Right hindlimb (tissue), 1 donor: ENCODE measurements around the gene SLC66A3.
"Not testable (repeated sequence)": the region's sequence is repeated elsewhere in the genome, so short reads cannot be mapped to it uniquely, and the experiment has no call there.

ENCODE experiments used
- DNase-seq: peaks from one replicate; pipeline ENCODE4 v3.0.0-alpha.2; 2018

SLC66A3 gene

DNA sequence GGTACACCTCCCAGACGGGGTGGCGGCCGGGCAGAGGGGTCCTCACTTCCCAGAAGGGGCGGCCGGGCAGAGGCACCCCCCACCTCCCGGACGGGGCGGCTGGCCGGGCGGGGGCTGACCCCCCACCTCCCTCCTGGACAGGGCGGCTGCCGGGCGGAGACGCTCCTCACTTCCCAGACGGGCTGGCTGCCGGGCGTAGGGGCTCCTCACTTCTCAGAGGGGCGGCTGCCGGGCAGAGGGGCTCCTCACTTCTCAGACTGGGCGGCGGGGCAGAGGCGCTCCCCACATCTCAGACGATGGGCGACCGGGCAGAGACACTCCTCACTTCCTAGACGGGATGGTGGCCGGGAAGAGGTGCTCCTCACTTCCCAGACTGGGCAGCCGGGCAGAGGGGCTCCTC is 9.8 kb downstream of the SLC66A3 start:
- DNase-seq: not testable (repeated sequence)

DNA sequence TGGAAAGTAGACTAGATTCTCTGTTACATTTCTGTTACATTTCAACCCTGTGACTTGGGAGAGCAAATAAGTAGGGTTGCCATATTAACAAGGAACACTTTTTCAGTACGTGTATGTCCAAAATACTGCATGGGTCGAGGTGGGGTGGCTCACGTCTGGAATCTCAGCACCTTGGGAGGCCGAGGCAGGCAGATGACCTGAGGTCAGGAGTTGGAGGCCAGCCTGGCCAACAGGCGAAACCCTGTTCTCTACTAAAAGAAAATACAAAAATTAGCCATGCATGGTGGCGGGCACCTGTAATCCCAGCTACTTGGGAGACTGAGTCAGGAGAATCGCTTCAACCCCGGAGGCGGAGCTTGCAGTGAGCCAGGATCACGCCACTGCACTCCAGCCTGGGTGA is 11.2 kb downstream of the SLC66A3 start:
- no peak for DNase-seq

DNA sequence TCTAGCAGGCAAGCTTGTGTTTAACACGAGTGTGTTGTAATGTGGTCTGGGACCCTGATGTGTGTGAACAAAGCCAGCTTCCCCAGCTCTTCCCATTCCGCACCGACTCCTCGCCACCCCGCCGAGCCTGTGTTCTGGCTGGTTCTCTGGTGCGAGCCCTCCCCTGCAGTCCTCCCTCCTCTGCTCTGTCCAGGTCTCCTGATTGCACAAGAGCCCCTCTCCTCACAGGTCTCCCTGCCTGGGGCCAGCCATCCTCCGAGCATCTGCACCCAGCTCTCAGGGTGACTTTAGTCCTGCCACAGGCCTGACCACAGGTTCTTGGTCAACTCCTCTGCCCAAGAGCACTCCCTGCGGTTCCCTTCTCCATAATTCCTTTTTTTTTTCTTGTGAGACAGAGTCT is 13.2 kb downstream of the SLC66A3 start:
- no peak for DNase-seq

DNA sequence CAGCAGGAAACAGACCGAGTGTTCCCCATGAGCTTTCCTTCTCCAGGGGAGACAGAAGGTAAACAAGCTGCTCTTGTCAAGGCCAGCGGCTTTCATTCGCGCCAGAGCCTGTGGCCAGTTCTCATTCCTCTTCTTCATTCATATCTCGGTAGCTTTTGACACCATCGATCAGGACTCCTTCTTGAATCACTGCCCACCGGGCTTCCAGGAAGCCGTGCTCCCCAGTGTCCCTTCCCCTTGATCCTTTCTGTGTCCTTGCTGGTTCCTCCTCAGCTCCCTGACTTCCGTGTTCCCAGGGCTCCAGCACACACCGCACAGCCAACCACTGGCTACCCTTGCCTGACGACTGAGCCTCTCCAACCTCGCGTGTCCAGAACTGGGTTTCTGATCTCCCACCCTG is 14.1 kb downstream of the SLC66A3 start:
- no peak for DNase-seq

DNA sequence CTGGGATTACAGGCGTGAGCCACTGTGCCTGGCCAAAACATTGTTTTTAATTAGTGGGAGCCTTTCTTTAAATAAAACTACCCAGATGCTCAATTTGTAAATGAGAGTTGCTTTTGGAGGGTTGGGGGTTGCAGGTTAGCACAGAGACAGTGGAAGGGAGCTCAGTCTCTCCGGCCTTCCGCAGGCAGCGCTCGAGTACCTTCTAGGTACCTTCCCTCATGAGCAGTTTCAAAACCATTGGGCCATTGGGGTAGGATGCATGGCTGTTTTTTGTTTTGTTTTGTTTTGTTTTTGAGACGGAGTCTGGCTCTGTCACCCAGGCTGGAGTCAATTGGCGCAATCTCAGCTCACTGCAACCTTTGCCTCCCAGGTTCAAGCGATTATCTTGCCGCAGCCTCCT is 19.0 kb downstream of the SLC66A3 start:
- no peak for DNase-seq

DNA sequence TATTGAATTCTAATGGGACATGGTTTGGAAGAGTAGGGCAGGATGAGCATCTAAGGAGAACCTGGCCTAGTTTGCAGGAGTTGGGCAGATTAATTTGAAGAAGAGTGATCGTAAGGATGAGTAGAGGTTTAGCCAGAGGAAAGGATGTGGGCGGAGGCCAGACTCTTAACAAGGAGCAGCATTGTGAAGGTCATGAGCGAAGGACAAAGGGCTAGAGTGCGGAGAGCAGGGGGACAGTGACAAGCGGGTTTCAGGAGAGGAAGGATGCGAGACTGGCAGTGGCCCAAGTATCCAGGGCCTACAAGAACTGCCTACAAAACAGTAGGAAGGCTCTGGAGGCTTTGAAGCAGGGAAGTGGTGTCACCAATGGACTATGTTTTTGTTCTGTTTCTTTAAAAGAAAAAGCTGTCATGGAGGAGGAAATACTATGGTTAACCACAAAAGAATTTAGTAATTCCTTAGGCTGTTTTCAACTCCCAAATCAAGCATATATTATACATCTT is 20.1 kb downstream of the SLC66A3 start:
- peak; percentile 30 for DNase-seq

DNA sequence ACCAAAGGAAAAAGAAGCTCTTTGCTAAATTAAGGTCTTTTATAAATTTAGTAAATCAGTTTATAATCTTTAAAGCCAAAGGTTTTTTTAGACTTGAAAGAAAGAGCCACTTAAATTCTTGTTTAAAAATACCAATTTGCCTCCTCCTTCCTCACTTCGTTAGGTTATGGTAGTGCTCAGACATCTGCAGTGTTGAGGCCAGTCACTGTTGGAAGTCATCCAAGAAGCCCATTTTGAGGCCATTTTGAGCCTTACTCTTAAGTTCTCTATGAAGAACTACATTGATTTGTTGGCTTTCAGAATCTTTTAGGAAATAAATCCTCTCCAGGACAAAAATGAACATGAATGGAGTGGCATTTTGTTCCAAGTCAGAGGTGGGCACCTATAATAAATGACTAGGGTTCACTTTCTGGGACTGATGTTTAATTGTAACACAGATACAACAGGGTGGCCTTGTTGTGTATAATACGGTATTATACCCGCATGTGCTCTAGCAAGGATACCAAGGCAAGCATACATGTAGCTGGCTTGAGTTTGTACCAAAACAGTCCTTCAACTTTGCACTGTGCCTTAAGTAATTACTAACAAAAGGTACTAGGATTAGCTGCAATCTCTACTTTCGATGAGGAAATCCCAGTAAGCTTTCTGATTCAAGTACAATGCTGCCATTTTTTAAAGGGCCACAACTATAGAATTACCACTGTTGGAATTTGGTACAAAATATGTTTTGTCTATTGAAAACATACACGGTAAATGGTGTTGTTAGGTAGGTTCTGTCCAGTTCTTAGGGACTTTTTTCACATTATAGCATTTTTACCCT is 22.8 kb downstream of the SLC66A3 start:
- no peak for DNase-seq

DNA sequence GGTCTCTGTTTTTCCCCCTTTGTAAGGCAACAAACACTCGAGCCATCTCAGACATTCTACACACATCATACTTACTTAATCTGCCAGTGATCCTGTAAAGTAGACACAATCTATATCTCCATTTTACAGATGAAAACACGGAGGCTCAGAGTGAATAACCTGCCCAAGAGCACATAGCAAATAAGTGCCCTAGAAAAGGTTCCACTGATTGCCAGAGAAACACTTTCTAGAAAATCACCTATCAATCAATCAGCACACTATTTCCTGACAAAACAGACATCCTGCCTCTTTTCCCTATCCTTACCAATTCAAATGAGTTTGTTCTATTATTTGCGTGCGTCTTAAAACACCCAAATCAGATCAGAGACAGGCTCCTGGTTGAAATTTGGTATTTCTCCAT is 23.9 kb downstream of the SLC66A3 start:
- no peak for DNase-seq

DNA sequence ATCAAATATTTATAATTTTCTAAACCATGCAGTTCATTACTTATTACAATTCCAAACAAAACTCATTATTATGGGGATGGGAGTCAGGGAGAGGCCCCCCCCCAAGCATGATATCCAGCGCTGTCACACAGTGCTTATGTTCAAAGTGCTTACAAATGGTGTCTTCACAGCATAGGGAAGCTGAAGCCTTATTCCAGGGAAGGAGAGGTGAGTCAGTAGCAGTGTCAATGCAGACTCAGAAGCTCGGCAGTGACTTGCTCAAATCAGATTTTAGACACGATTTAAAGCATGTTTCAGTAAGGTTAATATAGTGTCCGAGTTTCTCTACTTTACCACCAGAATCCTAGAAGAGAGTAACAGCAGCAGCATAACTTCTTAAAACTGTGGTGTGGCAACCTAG is 24.6 kb downstream of the SLC66A3 start:
- DNase-seq: no peak

DNA sequence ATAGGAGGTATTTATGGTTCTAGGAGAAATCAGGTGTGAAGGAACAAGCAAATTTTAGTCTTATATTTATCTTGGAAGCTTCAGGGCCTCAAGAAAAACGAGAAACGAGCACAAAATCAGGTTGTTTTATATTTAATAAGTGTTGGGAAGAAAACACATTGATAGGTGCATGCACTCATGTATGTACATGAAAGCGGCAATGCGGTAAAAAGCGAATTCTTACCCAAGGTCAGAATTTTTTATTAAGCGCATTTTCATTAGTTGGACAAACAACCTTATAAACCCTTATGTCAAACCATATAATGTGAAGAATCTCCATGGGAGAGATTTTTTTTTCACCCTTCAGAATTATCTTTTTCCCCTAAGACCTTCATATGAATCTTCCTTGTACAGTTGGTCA is 25.4 kb downstream of the SLC66A3 start:
- DNase-seq: no peak

DNA sequence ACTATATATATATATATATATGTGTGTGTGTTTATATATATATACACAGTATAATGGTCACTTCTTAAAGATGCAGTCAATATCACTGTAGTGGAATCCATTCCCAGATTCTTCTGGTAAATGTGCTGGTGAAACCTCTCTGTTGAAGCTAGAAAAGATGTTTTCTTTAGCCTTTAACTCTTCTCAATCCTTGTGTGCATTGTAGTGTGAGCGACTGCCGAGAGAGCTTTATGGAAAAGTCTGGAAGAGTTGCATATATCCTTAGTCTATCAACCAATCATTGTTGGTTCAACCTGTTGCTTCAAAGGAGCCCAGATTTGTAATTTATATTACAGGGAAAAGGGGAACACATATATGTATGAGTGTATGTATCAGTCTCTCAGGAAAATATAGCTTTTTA is 27.7 kb downstream of the SLC66A3 start:
- DNase-seq: no peak

DNA sequence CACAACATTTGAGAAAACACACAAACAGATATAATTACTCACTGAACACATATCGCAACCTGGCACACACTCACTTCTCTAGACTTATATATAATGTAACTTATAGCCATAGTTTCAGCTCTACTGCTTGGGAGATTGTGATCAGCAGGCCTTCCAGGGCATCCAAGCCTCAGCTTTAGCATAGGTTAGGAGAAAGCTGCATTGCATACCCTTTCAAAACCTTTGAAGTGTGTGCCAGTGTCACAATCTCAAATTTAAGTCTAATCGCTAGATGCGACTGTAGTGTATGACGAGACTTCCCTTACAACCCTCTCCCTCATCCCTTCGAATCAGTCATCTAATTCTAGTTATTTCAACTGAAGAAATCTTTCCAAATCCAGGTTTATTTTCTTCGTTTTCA is 30.9 kb downstream of the SLC66A3 start:
- no peak for DNase-seq

DNA sequence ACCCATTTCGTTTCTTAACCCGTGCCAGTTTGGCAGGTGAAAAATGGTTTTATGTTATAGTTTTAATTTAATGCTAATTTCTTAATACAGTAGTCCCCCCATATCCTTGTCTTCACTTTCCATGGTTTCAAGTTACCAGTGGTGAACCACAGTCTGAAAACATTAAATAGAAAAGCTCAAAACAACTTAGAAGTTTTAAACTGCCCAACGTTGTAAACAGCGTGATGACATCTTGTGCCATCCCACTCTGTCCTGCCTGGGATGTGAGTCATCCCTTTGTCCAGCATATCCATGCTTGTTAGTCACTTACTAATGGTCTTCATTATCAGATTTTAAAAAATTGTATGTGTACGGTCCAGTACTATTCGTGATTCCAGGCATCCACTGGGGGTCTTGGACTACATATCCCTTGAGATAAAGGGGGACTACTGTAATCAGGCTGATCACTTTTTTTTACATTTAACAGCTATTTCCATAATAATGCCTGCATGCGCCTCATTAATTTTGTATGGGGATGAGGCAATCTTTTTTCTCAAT is 31.9 kb downstream of the SLC66A3 start:
- no peak for DNase-seq

DNA sequence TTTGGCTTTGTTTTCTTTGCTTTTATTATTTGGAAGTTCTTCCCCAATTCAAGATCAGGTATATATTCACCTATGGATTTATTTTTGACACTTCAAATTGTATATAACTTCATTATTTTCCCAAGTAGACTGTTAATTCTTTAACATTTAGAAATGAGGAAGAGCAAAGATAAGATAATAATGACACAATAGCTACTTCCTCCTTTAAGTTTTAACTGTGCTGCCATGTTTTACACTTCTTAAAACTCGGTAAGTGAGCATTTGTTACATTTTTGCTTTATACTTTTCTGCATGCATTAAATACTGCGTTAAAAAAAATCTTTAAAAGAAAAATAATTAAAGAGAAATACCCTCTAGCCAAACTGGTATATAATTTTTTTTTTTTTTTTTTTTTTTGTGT is 32.5 kb downstream of the SLC66A3 start:
- DNase-seq: no peak

DNA sequence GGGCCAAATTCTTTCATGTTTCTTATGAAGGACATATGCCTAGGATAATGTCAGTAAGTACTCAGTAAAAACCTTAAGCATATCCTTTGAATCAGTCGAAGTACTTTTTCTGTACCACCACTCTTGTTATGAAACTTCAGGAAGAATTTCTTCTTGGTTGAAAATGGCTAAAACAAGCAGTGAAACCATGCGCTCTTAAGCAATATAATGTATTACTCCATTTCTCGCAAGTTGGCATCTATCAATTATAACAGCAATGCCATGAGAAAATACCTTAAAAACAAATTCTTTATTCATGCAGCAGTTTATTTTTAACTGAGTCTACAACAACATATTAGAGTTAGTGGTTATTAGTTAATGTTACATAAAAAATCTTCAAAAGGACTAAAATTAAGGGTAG is 41.0 kb downstream of the SLC66A3 start:
- DNase-seq: no peak

DNA sequence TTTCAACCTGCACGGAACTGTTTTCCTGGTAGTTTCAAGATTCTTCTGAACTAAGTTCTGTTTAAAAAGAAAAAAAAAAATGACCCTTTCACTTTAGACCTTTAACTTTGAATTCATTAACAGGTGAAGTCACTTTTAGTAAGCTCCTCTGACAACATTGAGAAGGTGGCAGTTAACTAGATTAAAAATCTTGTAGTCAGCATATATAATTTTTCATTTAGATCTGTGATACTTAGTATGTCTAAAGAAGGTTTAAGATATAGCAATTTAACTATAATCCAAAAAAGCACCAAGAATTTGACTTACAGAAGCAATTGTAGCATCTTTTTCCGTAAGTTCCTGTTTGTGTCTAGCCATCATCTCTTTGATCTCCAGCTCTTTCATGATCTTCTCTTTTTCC is 45.4 kb downstream of the SLC66A3 start:
- no peak for DNase-seq

DNA sequence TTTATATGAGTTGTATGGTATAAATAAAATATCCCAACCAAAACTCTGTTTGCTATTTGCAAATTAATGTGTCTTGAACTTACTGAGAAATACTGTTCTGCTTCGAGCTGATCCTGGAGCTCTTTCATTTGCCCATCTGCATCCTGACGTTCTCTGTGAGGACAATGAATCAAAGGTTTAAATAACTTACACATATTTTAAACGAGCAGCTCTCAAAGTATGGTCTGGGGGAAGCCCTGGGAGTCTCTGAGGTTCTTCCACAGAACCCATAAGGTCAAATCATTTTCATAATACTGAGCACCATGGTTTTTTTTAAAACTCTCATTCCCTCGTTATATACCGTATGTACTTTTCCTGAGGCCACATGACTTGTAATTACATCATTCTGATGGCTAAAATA is 46.7 kb downstream of the SLC66A3 start:
- DNase-seq: no peak

DNA sequence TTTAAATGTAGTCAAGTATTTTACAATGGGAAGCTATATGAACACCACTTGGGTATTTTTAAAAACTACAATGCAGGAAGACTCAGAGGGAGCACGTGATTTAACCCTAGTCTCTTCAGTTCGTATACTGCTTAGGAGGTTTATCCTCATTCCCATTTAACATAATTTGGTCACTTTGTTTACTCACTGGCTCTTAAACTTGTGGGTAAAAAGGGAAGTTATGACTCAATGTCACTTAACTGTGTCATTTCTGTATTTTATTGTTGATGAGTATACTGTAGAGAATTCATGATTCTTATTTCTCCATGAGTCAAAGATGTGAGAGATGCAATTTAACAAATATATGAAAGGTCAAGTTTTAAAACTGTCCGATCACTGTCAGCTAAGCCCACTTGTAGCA is 48.2 kb downstream of the SLC66A3 start:
- no peak for DNase-seq

DNA sequence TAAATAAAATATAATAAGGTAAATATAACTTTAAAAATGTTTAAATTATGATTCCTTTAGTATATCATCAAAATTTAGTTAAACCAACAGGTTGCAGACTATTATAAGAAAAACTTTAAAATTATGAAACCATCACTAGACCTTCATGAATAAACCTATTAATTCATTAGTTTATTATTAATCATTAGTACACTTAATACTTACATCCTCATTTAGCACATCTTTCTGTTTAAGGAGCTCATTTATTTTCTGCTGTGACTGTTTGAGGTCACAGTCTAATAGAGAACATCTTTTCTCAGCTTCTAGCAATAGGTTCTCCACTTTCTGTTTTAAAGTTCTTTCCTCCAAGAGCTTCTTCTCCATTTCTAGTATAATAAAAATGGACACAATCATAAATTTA is 52.8 kb downstream of the SLC66A3 start:
- DNase-seq: no peak

DNA sequence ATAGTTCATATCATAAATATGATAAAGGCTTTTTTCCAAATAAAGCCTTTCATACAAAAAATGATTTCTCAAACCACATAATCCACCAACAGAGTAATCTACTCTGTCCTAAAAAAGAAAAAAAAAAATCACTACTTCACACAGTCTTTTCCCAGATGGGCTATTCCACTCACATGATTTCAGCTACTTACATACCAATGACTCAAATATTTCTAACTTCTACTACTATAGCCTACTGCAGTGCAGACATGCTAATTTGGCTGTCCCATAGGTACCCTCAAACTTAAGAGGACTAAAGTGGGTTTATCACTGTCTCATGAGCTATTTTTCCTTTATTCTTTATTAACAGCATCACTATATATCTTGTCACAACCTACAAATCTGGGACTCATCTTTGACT is 57.4 kb downstream of the SLC66A3 start:
- no peak for DNase-seq

DNA sequence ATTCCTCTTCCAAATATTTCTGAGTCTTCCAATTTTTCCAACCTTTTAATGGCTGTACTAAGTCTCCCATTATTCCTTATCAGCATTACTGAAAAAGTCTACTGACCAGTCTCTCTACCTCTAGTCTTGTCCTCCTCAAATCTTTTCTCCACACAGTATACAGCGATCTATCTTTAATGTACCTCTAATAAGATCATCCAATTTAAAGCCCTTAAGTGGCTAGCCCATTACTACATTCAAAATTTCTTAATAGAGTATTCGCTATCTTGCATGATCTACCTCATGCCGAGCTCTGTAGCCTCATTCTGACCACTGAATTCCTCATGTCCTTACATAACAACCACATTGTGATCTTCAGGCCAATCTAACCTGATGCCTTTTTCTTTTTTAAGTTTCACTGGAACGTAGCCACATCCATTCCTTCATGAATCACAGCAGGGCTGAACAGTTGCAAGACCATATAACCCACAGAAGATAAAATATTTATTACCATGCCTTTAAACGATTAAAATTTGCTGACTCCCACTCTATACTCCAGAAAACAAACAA is 57.9 kb downstream of the SLC66A3 start:
- DNase-seq: no peak

DNA sequence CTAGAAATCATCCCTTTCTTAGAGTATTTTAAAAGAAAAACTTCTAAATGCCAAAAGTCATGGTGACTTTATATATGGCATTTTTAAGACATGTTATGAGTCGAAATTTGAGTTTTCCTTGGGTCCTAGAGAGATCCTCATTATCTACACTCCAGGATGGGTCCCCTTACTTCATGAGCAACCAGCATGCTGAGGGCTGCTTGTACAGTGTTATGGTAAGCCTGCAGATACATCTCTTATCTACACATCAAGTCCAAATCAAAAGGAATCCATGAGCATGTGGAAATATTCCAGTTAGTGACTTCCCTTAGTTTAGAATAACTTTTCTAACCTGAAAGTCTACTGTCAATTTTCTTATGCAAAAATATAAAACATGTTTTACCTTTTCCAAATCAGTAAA is 58.7 kb downstream of the SLC66A3 start:
- DNase-seq: no peak

DNA sequence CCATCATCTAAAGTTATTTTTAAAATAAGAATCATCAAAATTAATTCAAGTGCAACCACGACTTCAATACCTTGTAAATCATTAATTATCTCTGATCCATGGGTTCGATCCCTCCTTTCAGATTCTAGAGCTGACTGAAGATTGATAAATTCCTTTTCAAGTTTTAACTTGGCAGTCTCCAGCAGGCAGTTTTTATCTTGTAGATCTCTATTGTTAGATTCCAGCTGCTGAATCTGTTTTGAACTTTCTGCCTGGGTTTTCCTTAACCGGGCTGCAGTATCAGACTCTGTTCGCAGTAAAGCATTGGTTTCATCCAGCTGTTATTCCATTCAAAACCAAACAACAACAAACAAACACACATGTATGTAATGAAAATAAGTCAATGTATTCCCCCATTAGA is 59.5 kb downstream of the SLC66A3 start:
- DNase-seq: no peak

DNA sequence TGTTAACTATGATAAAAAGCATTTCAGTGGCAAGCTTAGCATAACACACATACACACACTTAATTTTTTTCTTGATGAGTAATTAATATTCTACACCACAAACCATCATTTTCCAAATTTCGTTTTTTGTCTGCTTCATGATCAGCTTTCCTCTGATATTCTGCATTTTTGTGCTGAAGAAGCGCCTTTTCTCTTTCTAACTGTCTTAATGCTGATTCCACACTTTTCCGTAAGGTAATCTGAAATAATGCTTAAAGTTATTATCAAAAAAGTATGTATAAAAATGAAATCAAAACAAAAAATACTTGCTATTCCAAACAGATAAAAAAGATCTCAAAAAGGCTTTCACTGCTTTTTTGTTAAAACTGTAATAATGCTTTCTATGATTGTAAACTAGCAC is 60.1 kb downstream of the SLC66A3 start:
- no peak for DNase-seq

DNA sequence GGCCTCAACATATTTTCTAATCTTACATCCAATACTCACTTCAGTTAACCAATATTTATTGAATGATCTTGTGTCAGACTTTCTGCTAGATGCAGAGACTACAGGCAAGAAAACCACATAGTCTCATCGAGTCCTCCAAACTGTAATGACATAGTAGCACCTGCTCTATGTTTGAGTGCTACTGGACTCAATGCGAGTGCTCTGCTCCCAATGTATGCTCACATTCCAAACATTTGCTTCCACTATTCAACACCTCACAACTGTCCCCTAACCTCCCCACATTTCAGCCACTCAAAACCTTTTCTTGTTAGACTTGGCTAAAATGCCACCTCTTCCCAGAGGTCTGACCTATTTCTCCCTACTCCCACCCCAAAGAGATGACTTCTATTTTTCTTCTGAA is 65.2 kb downstream of the SLC66A3 start:
- DNase-seq: no peak
